ENCODE measurements around the gene COPS3. TPM values are rescaled to one million over a fixed set of nuclear protein-coding genes. Genes with fewer than 3 reads are reported as not detected.

Gene COPS3
- total RNA-seq, 6 experiments from 2014 or later, result 82.3 to 93.7 (median 86.7) TPM

DNA sequence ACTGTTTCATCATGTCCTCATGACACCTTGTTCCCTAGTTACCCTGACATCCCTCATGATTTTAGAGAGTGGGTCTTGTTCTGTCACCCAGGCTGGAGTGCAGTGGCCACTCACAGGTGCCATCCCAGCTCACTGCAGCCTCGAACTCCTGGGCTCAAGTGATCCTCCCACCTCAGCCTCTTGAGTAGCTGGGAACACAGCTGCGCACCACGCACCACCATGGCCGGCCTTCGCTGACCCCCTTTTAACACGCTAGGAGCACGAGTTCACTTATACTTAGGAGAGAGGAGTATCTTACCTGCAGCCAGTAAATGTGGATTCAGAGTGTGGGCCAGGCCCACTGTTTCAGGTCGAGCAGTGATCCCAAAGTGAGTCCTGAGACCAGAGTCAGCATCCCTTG lies 43.6 kb upstream of the COPS3 start:
- DNase-seq, result no peak
- no peaks in the 10 kb centered on the region for H3K36me3 Mint-ChIP-seq (ENCODE audit: low read depth)
- no peak overlapping the region for H3K4me3 Mint-ChIP-seq
- no peaks in the 10 kb centered on the region for H3K4me1 Mint-ChIP-seq (ENCODE audit: low read depth)
- H3K9me3 Mint-ChIP-seq, result no peaks in the 10 kb centered on the region
- TF ChIP-seq CTCF (IDR thresholded peaks at IDR 0.05), result no peak
- no peak overlapping the region for H3K27ac Mint-ChIP-seq
- H3K27me3 Mint-ChIP-seq (ENCODE audit: insufficient read depth), result peaks cover 12% of the 10 kb centered on the region

DNA sequence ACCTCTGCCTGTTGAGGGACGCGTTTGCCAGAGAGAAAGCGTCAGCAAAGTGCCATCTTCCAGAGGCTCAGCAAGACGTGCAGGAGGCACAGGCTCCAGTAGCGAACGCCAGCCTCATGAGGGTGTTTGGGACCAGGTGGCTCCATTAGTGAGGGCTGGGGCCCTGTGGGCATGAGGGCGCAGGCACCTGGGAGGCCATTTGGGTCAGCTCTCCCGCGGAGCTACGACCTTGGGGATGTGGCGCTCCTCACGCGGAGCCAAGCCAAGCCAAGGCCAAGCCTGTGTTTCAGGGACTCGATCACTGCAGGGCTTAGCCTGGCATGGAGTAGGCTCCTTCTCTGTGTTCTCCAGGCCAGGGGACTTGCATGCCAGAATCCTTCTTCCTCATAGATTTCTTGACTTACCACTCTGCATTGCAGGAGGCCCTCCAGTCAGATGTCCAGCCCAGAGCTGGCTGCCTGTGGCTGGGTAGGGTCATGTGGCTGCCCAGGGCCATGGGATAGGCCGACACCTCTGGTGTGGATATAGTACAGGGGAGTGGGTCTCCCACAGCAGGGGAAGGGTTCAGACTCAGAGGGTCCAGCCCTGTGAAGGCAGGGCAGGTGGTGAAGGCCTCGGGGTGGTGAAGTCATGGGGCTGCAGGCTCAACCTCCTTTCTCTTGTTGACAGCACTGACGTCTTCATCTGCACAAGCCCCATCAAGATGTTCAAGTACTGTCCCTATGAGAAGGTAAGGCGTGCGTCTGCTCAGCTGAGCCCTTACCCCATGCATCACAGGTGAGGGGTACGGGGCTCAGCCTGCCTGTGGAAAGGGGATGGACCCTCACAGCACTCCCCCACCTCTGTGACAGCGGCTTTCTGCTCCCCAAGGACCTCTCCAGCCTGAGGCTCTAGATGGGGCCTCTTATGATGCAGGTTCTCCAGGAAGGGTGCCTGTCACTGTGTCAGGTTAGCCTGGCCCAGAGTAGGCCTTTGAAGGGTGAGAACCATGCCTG lies 41.8 kb upstream of the COPS3 start:
- Mint-ChIP-seq H3K4me1 (ENCODE audit: low read depth) (no peaks in the 10 kb centered on the region), H3K27me3 (ENCODE audit: insufficient read depth) (peaks cover 3% of the 10 kb centered on the region), H3K9me3 (no peaks in the 10 kb centered on the region), H3K4me3 (no peak overlapping the region), H3K27ac (no peak overlapping the region), H3K36me3 (ENCODE audit: low read depth) (no peaks in the 10 kb centered on the region)
- no peak for TF ChIP-seq CTCF (IDR thresholded peaks at IDR 0.05)
- no peak for DNase-seq

- Mint-ChIP-seq H3K27me3 (ENCODE audit: insufficient read depth) (peaks cover 5% of the 10 kb centered on the region), H3K27ac (no peak overlapping the region), H3K4me1 (ENCODE audit: low read depth) (no peaks in the 10 kb centered on the region), H3K4me3 (no peak overlapping the region), H3K36me3 (ENCODE audit: low read depth) (no peaks in the 10 kb centered on the region), H3K9me3 (no peaks in the 10 kb centered on the region)
- TF ChIP-seq CTCF (IDR thresholded peaks at IDR 0.05), result no peak
- no peak for DNase-seq
Measured at GRCh38 chr17:17321356-17322025, 40.4 kb upstream of the COPS3 start.

- no peak for TF ChIP-seq CTCF (IDR thresholded peaks at IDR 0.05)
- no peaks in the 10 kb centered on the region for H3K36me3 Mint-ChIP-seq (ENCODE audit: low read depth)
- H3K27me3 Mint-ChIP-seq (ENCODE audit: insufficient read depth), result peaks cover 5% of the 10 kb centered on the region
- no peaks in the 10 kb centered on the region for H3K9me3 Mint-ChIP-seq
- no peak overlapping the region for H3K27ac Mint-ChIP-seq
- no peak overlapping the region for H3K4me3 Mint-ChIP-seq
- no peaks in the 10 kb centered on the region for H3K4me1 Mint-ChIP-seq (ENCODE audit: low read depth)
- DNase-seq, result no peak
Measured at GRCh38 chr17:17320911-17321220, 39.8 kb upstream of the COPS3 start.

GRCh38 chr17:17320188-17320910 lies 39.3 kb upstream of the COPS3 start:
- Mint-ChIP-seq H3K27me3 (ENCODE audit: insufficient read depth) (peaks cover 5% of the 10 kb centered on the region), H3K36me3 (ENCODE audit: low read depth) (no peaks in the 10 kb centered on the region), H3K4me3 (no peak overlapping the region), H3K27ac (no peak overlapping the region), H3K4me1 (ENCODE audit: low read depth) (no peaks in the 10 kb centered on the region), H3K9me3 (no peaks in the 10 kb centered on the region)
- DNase-seq, result no peak
- TF ChIP-seq CTCF (IDR thresholded peaks at IDR 0.05), result no peak
